Cardiac fibroblast (primary cell): ENCODE measurements around the gene L3MBTL3.
A peak's percentile ranks its signal among the peaks of the same experiment; 100 is the strongest.

Source experiments
- DNase-seq, 2 donors: peaks; one replicate each; pipeline versions ENCODE4 v3.0.0 to v3.0.0-alpha.2; 2010; ENCODE audit warnings: low read depth in 2 of 2
- H3K4me3 ChIP-seq, 2 donors: replicated peaks in 1 of 2; 1 replicate in 1 of 2; 2 replicates in 1 of 2; pipeline ENCODE4 v1.5.1; 2011; ENCODE audit warnings: low read depth in 2 of 2, low read length in 2 of 2, mild to moderate bottlenecking in 2 of 2, moderate library complexity in 1 of 2
- CTCF ChIP-seq: IDR thresholded peaks from one replicate; pipeline ENCODE4 v1.5.1; 2011; ENCODE audit warnings: low read depth, mild to moderate bottlenecking, low read length, inconsistent platforms

L3MBTL3 gene

DNA sequence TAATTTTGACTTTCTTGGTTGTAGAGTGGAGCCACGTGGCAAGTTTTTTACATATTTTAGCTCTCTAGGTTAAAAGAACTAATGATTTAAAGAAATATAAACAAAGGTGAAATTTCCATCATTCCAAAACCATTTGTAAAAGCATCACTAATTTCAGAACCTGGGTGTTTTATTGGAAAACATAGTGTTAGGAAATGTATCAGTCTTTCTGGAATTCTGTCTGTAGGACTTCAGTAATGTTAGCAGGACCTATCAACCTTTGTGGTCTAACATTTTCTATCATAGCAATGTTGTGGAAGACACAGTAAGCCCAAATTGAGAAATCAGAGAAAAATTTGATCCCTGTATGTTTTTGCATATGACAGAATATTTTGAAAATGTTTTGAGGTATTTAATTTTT is 28.3 kb downstream of the L3MBTL3 start:
- no peak overlapping the region for H3K4me3 ChIP-seq
- peak in 1 of 2 donors; percentile 35 for DNase-seq
- TF ChIP-seq CTCF: no peak

GRCh38 chr6:130047088-130047995 is 29.0 kb downstream of the L3MBTL3 start:
- no peak overlapping the region for H3K4me3 ChIP-seq
- no peak for DNase-seq
- TF ChIP-seq CTCF: no peak

DNA sequence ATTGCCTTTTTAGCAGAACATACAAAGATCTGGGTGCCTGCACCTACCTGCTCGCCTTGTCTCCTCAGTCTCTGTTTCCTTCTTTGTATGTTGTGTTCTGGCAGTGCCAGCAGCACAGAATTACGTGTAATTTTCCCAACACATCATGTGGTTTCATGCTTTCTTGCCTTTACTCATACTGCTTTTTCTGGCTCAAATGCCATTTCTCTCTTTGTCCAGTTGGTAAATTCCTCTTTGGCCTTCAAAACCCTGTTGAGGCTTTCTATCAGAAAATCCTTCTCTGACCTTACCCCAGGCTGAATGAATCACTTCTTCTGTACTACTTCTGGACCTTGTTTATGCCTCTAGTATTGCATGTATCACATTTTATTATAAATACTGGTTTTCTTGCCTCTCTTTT is 31.8 kb downstream of the L3MBTL3 start:
- no peak overlapping the region for H3K4me3 ChIP-seq
- TF ChIP-seq CTCF: no peak
- DNase-seq: peak in 1 of 2 donors; percentile 21

GRCh38 chr6:130054725-130055124 is 36.3 kb downstream of the L3MBTL3 start:
- DNase-seq: no peak
- no peak for TF ChIP-seq CTCF
- no peak overlapping the region for H3K4me3 ChIP-seq

DNA sequence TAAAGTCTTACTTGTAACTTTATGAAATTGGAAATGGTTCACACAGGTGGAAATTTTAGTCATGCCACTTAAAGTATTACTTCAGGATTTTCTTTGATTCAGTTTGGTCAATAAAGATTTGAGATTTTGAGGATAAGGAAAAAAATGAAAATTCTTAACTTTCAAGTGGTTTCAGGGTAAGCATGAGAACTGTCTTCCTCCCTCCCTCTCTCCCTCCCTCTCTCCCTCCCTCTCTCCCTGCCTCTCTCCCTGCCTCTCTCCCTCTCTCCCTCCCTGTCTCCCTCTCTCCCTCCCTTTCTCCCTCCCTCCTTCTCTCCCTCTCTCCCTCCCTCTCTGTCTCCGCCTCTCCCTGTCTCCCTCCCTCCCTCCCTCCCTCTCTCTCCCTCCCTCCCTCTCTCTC is 36.9 kb downstream of the L3MBTL3 start:
- no peak for TF ChIP-seq CTCF
- H3K4me3 ChIP-seq: no peak overlapping the region
- DNase-seq: no peak

DNA sequence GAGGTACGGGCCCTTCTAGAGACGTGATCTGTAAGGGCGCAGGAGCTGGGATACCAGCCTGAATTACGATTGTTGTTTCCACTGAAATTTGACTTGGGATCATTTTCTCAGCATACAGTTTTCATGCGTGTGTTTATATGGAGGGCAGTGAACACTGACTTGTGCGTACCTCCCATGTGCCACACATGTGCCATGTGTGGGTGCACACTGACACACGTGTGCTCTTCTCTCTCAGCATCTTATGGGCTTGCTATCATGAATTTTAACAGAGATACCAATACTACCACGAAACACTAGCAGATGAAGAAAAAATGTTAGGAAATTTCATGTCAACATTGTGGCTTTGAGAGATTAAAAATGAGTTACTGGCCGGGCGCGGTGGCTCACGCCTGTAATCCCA is 39.1 kb downstream of the L3MBTL3 start:
- H3K4me3 ChIP-seq: no peak overlapping the region
- TF ChIP-seq CTCF: no peak
- no peak for DNase-seq
